ENCODE data around the gene STK36.

Gene STK36

GRCh38 chr2:218736531-218736930 lies 64.6 kb downstream of the STK36 start:
- peaks cover 22% of the 10 kb centered on the region for H3K4me1 Mint-ChIP-seq (ENCODE audit: low read depth)
- no peak for DNase-seq
- peaks cover 91% of the 10 kb centered on the region for H3K36me3 Mint-ChIP-seq (ENCODE audit: low read depth)
- no peak overlapping the region for H3K27ac Mint-ChIP-seq
- H3K4me3 Mint-ChIP-seq: no peak overlapping the region
- H3K9me3 Mint-ChIP-seq: no peaks in the 10 kb centered on the region
- no peaks in the 10 kb centered on the region for H3K27me3 Mint-ChIP-seq

- Mint-ChIP-seq H3K9me3 (no peaks in the 10 kb centered on the region), H3K27me3 (no peaks in the 10 kb centered on the region), H3K4me1 (ENCODE audit: low read depth) (peaks cover 20% of the 10 kb centered on the region), H3K27ac (no peak overlapping the region), H3K36me3 (ENCODE audit: low read depth) (peaks cover 91% of the 10 kb centered on the region), H3K4me3 (no peak overlapping the region)
- no peak for DNase-seq
Observed at GRCh38 chr2:218743068-218743467, 71.2 kb downstream of the STK36 start.

DNA sequence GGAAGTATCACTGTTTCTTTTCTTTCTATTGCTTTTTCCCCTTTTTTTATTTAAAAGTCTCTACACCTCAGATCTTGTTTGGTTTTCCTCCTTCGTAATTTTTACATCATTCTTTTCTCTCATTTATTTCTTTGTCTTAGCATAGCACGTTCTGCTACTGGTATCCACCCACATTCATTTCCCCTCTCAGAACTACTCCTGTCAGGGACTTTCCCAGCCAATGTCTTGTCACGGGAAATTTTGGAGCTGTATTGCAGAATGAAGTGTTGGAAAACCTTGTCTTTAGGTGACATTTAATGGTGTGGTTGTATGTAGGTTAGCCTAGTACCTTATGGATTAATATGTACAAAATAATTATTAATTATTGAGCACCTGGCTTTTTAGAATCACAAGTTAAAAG lies 72.7 kb downstream of the STK36 start:
- Mint-ChIP-seq H3K4me3 (no peak overlapping the region), H3K27ac (peak overlapping the region; percentile 63), H3K9me3 (no peaks in the 10 kb centered on the region), H3K4me1 (ENCODE audit: low read depth) (peaks cover 20% of the 10 kb centered on the region), H3K27me3 (no peaks in the 10 kb centered on the region), H3K36me3 (ENCODE audit: low read depth) (peaks cover 90% of the 10 kb centered on the region)
- DNase-seq: no peak

DNA sequence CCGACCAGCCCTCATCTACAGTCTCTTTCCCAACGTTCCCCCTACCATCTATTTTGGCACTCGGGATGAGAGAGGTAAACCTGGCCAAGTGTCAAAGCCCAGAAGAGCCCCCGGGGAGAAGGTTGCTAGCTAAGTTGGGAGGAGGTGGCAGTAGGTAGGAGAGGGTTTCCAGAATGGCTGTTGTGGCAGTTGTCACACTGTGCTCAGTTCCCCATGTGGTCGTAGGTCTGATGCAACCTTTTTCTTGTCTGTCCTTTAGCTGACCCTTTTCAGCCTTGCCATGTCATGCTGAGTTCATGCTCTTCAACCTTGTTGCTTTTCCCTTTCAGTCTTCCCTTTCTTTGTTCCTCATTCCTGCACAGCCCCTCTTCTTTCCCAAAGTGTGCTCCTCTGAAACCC lies 73.3 kb downstream of the STK36 start:
- H3K27ac Mint-ChIP-seq: peak overlapping the region; percentile 45
- no peaks in the 10 kb centered on the region for H3K9me3 Mint-ChIP-seq
- peaks cover 20% of the 10 kb centered on the region for H3K4me1 Mint-ChIP-seq (ENCODE audit: low read depth)
- H3K4me3 Mint-ChIP-seq: no peak overlapping the region
- DNase-seq: no peak
- no peaks in the 10 kb centered on the region for H3K27me3 Mint-ChIP-seq
- peaks cover 90% of the 10 kb centered on the region for H3K36me3 Mint-ChIP-seq (ENCODE audit: low read depth)

GRCh38 chr2:218745559-218746469 lies 73.9 kb downstream of the STK36 start:
- Mint-ChIP-seq H3K36me3 (ENCODE audit: low read depth) (peaks cover 90% of the 10 kb centered on the region), H3K27ac (peak overlapping the region; percentile 47), H3K9me3 (no peaks in the 10 kb centered on the region), H3K27me3 (no peaks in the 10 kb centered on the region), H3K4me1 (ENCODE audit: low read depth) (peaks cover 20% of the 10 kb centered on the region), H3K4me3 (no peak overlapping the region)
- DNase-seq: no peak

GRCh38 chr2:218746470-218746795 lies 74.5 kb downstream of the STK36 start:
- H3K27ac Mint-ChIP-seq: no peak overlapping the region
- H3K27me3 Mint-ChIP-seq: no peaks in the 10 kb centered on the region
- no peak overlapping the region for H3K4me3 Mint-ChIP-seq
- DNase-seq: no peak
- H3K9me3 Mint-ChIP-seq: no peaks in the 10 kb centered on the region
- peaks cover 90% of the 10 kb centered on the region for H3K36me3 Mint-ChIP-seq (ENCODE audit: low read depth)
- peaks cover 20% of the 10 kb centered on the region for H3K4me1 Mint-ChIP-seq (ENCODE audit: low read depth)

DNA sequence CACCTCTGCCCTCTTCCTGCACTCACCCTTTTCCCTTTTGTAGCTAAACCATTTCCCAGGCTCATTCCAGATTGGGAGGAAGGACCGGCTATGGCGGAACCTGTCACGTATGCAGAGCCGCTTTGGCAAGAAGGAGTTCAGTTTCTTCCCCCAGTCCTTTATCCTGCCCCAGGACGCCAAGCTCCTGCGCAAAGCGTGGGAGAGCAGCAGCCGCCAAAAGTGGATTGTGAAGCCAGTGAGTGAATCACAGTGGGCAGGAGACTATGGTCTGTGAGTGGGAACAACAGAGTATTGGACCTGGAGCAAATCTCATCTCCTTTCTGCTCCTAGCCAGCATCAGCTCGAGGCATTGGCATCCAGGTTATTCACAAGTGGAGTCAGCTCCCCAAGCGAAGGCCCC lies 75.1 kb downstream of the STK36 start:
- no peaks in the 10 kb centered on the region for H3K27me3 Mint-ChIP-seq
- DNase-seq: no peak
- peaks cover 20% of the 10 kb centered on the region for H3K4me1 Mint-ChIP-seq (ENCODE audit: low read depth)
- no peak overlapping the region for H3K4me3 Mint-ChIP-seq
- peaks cover 90% of the 10 kb centered on the region for H3K36me3 Mint-ChIP-seq (ENCODE audit: low read depth)
- no peaks in the 10 kb centered on the region for H3K9me3 Mint-ChIP-seq
- H3K27ac Mint-ChIP-seq: no peak overlapping the region

DNA sequence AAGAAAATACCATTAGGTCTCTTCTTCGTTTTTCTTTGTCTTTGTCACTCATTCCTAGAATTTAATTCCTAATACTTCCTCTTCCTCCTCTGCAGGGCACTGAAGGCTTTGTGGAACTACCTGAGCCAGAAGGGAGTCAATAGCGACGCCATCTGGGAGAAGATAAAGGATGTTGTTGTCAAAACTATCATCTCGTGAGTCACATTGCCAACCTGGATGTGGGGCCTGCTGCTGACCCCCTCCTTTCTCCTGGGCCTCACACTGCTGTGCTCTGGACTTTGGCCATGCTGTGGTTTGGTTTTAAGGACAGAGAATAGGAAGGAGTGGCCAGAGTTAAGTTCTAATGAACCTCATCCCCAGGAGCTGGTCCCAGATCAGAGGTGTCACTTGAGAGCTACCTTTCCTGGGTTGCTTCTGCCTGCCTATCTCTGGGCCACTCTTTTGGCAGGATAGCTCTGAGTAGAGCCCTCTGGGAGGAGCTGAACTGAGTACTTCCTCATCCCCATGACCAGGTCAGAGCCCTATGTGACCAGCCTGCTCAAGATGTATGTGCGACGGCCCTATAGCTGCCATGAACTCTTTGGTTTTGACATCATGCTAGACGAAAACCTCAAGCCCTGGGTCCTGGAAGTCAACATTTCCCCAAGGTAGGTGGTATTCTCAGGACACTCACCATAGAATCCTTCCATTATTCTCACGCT lies 77.0 kb downstream of the STK36 start:
- Mint-ChIP-seq H3K27ac (no peak overlapping the region), H3K27me3 (no peaks in the 10 kb centered on the region), H3K4me3 (no peak overlapping the region), H3K4me1 (ENCODE audit: low read depth) (peaks cover 12% of the 10 kb centered on the region), H3K36me3 (ENCODE audit: low read depth) (peaks cover 94% of the 10 kb centered on the region), H3K9me3 (no peaks in the 10 kb centered on the region)
- no peak for DNase-seq

Measured in activated T-cell treated with anti-CD3 and anti-CD28 coated beads, Interleukin-2, amount 50 U/mL, for 24 hours (primary cell).